IMR-90 (cell line): ENCODE measurements around the gene ANKLE2. TPM values are rescaled to one million over a fixed set of nuclear protein-coding genes. Genes with fewer than 3 reads are reported as not detected.
"Not testable (repeated sequence)": the region's sequence is repeated elsewhere in the genome, so short reads cannot be mapped to it uniquely, and the experiment has no call there.

Source experiments
- ATAC-seq: fragments of 200-7000 bp; cut with Tn5 transposase; 2 replicates; pipeline ENCODE4 v1.9.1; 2020; ENCODE audit warnings: low read depth, mild to moderate bottlenecking, moderate library complexity
- BruUV-seq: library from RNA; stranded (reverse); fragments of 400-500 nt; replicated peaks from 2 replicates; lab custom pipeline; 2021; lab: Mats Ljungman, UMichigan
- CTCF ChIA-PET: fragments of 300-600 bp; formaldehyde crosslinking; extraction: SDS; loops from one replicate; lab custom pipeline; 2021; ENCODE audit warnings: antibody characterized with exemption; lab: Yijun Ruan, JAX
- POLR2A ChIA-PET: fragments of 300-600 bp; sonication (Branson Sonifier 250); formaldehyde crosslinking; loops from one replicate; lab custom pipeline; 2022; ENCODE audit warnings: antibody characterized with exemption; ENCODE audit not compliant: unreplicated experiment; lab: Charles Lee
- DNase-seq: peaks from one replicate; pipeline ENCODE4 v3.0.0; 2013
- H2AFZ ChIP-seq: replicated peaks from 2 replicates; pipeline ENCODE3; 2013; ENCODE audit warnings: low read length, mild to moderate bottlenecking; ENCODE audit not compliant: poor library complexity
- H2AK5ac ChIP-seq: 2 replicates; pipeline ENCODE4 v1.6.1; 2013; ENCODE audit warnings: low read depth, low read length, inconsistent platforms
- H2AK9ac ChIP-seq: replicated peaks from 2 replicates; pipeline ENCODE3; 2013; ENCODE audit warnings: mild to moderate bottlenecking, low read depth, low read length, moderate library complexity; ENCODE audit not compliant: poor library complexity
- H2BK120ac ChIP-seq: 2 replicates; pipeline ENCODE4 v1.6.1; 2013; ENCODE audit warnings: low read depth, low read length, inconsistent platforms
- H2BK15ac ChIP-seq: 3 replicates; pipeline ENCODE4 v1.6.1; 2013; ENCODE audit warnings: low read depth, low read length, inconsistent platforms
- H2BK20ac ChIP-seq: 2 replicates; pipeline ENCODE4 v1.6.1; 2013; ENCODE audit warnings: low read depth, mild to moderate bottlenecking, inconsistent platforms, low read length, moderate library complexity
- H2BK5ac ChIP-seq: 2 replicates; pipeline ENCODE4 v1.6.1; 2013; ENCODE audit warnings: mild to moderate bottlenecking, low read depth, low read length, inconsistent platforms; ENCODE audit not compliant: poor library complexity, severe bottlenecking
- H3K14ac ChIP-seq: replicated peaks from 2 replicates; pipeline ENCODE4 v1.6.1; 2013; ENCODE audit warnings: low read depth, low read length, inconsistent platforms
- H3K18ac ChIP-seq: 2 replicates; pipeline ENCODE4 v1.6.1; 2013; ENCODE audit warnings: low read depth, low read length, control low read depth
- H3K23ac ChIP-seq: 2 replicates; pipeline ENCODE4 v1.6.1; 2013; ENCODE audit warnings: low read depth, low read length, inconsistent platforms
- H3K27ac ChIP-seq: 2 replicates; pipeline ENCODE4 v1.5.1; 2013; ENCODE audit warnings: mild to moderate bottlenecking, control low read depth, low read length; ENCODE audit not compliant: insufficient read depth
- H3K27me3 ChIP-seq: 2 replicates; pipeline ENCODE4 v1.6.1; 2013; ENCODE audit warnings: low read length; ENCODE audit not compliant: control insufficient read depth, insufficient read depth
- H3K36me3 ChIP-seq: 2 replicates; pipeline ENCODE4 v1.6.1; 2013; ENCODE audit warnings: low read length, mixed read lengths; ENCODE audit not compliant: control insufficient read depth, insufficient read depth
- H3K4ac ChIP-seq: 2 replicates; pipeline ENCODE4 v1.6.1; 2013; ENCODE audit warnings: low read depth, low read length, inconsistent platforms
- H3K4me1 ChIP-seq: 2 replicates; pipeline ENCODE4 v1.6.1; 2013; ENCODE audit warnings: low read length, mixed read lengths; ENCODE audit not compliant: control insufficient read depth, insufficient read depth
- H3K4me2 ChIP-seq: 2 replicates; pipeline ENCODE4 v1.6.1; 2013; ENCODE audit warnings: low read depth, mild to moderate bottlenecking, control low read depth, low read length, moderate library complexity
- H3K4me3 ChIP-seq: 2 replicates; pipeline ENCODE4 v1.5.1; 2013; ENCODE audit warnings: low read depth, mild to moderate bottlenecking, control low read depth, low read length, moderate library complexity; ENCODE audit not compliant: insufficient read depth
- H3K56ac ChIP-seq: 2 replicates; pipeline ENCODE4 v1.6.1; 2013; ENCODE audit warnings: low read length, inconsistent platforms; ENCODE audit not compliant: insufficient read depth; ENCODE audit errors: extremely low read depth
- H3K79me1 ChIP-seq, 2 experiments: 2 replicates each; pipeline ENCODE4 v1.6.1; 2013; ENCODE audit warnings: low read length in 2 of 2, inconsistent platforms in 1 of 2, low read depth in 1 of 2
- H3K9ac ChIP-seq: 2 replicates; pipeline ENCODE4 v1.6.1; 2013; ENCODE audit warnings: low read depth, low read length, control low read depth
- H3K9me1 ChIP-seq: 2 replicates; pipeline ENCODE4 v1.6.1; 2013; ENCODE audit warnings: low read length, inconsistent platforms; ENCODE audit not compliant: insufficient read depth
- H3K9me3 ChIP-seq: 2 replicates; pipeline ENCODE4 v1.6.1; 2013; ENCODE audit warnings: low read length; ENCODE audit not compliant: control insufficient read depth, insufficient read depth
- H4K20me1 ChIP-seq: 2 replicates; pipeline ENCODE4 v1.6.1; 2013; ENCODE audit warnings: low read length, inconsistent platforms; ENCODE audit not compliant: insufficient read depth
- H4K5ac ChIP-seq: 2 replicates; pipeline ENCODE4 v1.6.1; 2013; ENCODE audit warnings: mild to moderate bottlenecking, low read depth, low read length, control low read depth
- H4K8ac ChIP-seq, 2 experiments: 2 replicates each; pipeline ENCODE4 v1.6.1; 2013; ENCODE audit warnings: low read depth in 2 of 2, low read length in 2 of 2, control low read depth in 1 of 2, inconsistent platforms in 1 of 2
- H4K91ac ChIP-seq: 2 replicates; pipeline ENCODE4 v1.6.1; 2013; ENCODE audit warnings: low read depth, low read length, inconsistent platforms; ENCODE audit not compliant: insufficient read depth
- WGBS, 2 experiments: methylation state at CpG; one replicate each; pipeline versions ENCODE4 v1.1.5 to v1.1.7; 2013; ENCODE audit warnings: missing lambda C conversion rate in 2 of 2; ENCODE audit not compliant: insufficient read length in 1 of 2; ENCODE audit errors: extremely low coverage in 2 of 2; 5-methylcytosine and 5-hydroxymethylcytosine counted together
- dilution Hi-C: fragments of 300-500 bp; cut with HindIII; formaldehyde crosslinking; loops from one replicate; pipeline ENCODE4 v1.14.3; 2018; ENCODE audit warnings: low sequenced_read_pairs; ENCODE audit not compliant: unreplicated experiment
- in situ Hi-C: fragments of 300-500 bp; cut with MboI; formaldehyde crosslinking; loops from 3 replicates; pipeline ENCODE4 v1.14.3; 2019; ENCODE audit warnings: low sequenced_read_pairs, inconsistent platforms, mixed read lengths
- intact Hi-C: fragments of 100-400 bp; cut with micrococcal nuclease; formaldehyde crosslinking; loops from 2 replicates; pipeline ENCODE4 v1.10.0; 2022
- polyA plus RNA-seq, 3 experiments: library from polyadenylated mRNA; depleted of rRNA; stranded (reverse); fragments of >200 nt; gene quantifications; 2 replicates each; pipeline ENCODE4 v1.2.3, GENCODE V29; 2012; ENCODE audit warnings: low replicate concordance in 1 of 3
- total RNA-seq: library from RNA; depleted of rRNA; stranded (reverse); fragments of >200 nt; gene quantifications from 2 replicates; pipeline ENCODE4 v1.2.3, GENCODE V29; 2012

Gene ANKLE2
- total and polyA plus RNA-seq, 2 of the 4 experiments (the other 2 are of a cell fraction): 63.4 to 82.4 TPM

DNA sequence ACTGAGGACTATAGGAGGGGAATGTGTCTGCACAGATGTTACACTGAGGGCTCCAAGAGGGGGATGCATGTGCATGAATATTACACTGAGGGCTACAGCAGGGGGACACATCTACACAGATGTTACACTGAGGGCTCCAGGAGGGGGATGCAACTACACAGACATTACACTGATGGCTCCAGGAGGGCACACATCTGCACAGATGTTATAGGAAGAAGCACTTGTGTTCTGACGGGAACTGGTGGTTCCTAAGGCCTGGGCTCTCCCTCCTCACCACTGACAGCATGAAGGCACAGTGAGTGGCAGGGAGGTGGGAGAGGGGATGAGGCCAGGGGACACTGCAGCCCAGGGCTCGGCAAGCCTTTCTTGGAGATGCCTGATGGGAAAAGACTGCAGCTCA is 30.3 kb upstream of the ANKLE2 start:
- Histone ChIP-seq H4K20me1 (peaks cover 55% of the 10 kb centered on the region), H3K36me3 (peaks cover 67% of the 10 kb centered on the region), H3K79me1 (peaks cover 6 to 42% of the 10 kb centered on the region in 2 experiments; a peak in 3 of 4 replicates)
- H4K8ac ChIP-seq, H3K56ac ChIP-seq, H3K14ac ChIP-seq, POLR2A ChIA-PET, H4K91ac ChIP-seq, H3K18ac ChIP-seq, H2BK5ac ChIP-seq, H3K4me2 ChIP-seq, ATAC-seq, H3K4me3 ChIP-seq, H2BK20ac ChIP-seq, BruUV-seq, H2BK120ac ChIP-seq, H2AK9ac ChIP-seq, H3K27me3 ChIP-seq, H2AFZ ChIP-seq, DNase-seq, H3K23ac ChIP-seq, intact Hi-C loops, CTCF ChIA-PET, H2AK5ac ChIP-seq, H3K4ac ChIP-seq, H3K9me3 ChIP-seq, H3K27ac ChIP-seq, dilution Hi-C loops, H4K5ac ChIP-seq, H2BK15ac ChIP-seq, H3K9ac ChIP-seq, in situ Hi-C loops, H3K4me1 ChIP-seq, H3K9me1 ChIP-seq: not testable (repeated sequence)
- 100% methylated on average over 1 of the region's 2 CpGs; no CpG with 5 or more reads in 1 of the 2 experiments for WGBS, 2 experiments
